Measurements from ENCODE around the gene EDIL3. TPM values are rescaled to one million over a fixed set of nuclear protein-coding genes. Genes with fewer than 3 reads are reported as not detected.

Gene EDIL3
- total and polyA plus RNA-seq, 12 donors, result 4.6 to 59.7 (median 13.7) TPM

- no peaks in the 10 kb centered on the region for H3K9me3 ChIP-seq (replicated peaks in 1 of 3)
- peaks cover 0 to 4% of the 10 kb centered on the region in 2 donors for H3K4me1 ChIP-seq (replicated peaks in 1 of 2)
- H3K27ac ChIP-seq, result no peak overlapping the region
- 60 to 100% (median 86%) methylated on average over 1 of the region's 1 CpG for WGBS, 4 donors
- H3K4me3 ChIP-seq, result no peak overlapping the region
- DNase-seq, result no peak
- intact Hi-C loops (cut with DNase I), result no loop called here
- no peaks in the 10 kb centered on the region for H3K27me3 ChIP-seq
- TF ChIP-seq, protein P1, sequence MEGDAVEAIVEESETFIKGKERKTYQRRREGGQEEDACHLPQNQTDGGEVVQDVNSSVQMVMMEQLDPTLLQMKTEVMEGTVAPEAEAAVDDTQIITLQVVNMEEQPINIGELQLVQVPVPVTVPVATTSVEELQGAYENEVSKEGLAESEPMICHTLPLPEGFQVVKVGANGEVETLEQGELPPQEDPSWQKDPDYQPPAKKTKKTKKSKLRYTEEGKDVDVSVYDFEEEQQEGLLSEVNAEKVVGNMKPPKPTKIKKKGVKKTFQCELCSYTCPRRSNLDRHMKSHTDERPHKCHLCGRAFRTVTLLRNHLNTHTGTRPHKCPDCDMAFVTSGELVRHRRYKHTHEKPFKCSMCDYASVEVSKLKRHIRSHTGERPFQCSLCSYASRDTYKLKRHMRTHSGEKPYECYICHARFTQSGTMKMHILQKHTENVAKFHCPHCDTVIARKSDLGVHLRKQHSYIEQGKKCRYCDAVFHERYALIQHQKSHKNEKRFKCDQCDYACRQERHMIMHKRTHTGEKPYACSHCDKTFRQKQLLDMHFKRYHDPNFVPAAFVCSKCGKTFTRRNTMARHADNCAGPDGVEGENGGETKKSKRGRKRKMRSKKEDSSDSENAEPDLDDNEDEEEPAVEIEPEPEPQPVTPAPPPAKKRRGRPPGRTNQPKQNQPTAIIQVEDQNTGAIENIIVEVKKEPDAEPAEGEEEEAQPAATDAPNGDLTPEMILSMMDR (IDR thresholded peaks at IDR 0.05), result no peak
- no peak for TF ChIP-seq POLR2A (IDR thresholded peaks at IDR 0.05)
- no peaks in the 10 kb centered on the region for H3K36me3 ChIP-seq (replicated peaks in 1 of 2)
Observed at GRCh38 chr5:84202136-84202535, 182.5 kb downstream of the EDIL3 start.

GRCh38 chr5:84197538-84197937, 187.1 kb downstream of the EDIL3 start:
- Histone ChIP-seq H3K9me3 (replicated peaks in 1 of 3) (no peaks in the 10 kb centered on the region), H3K4me3 (no peak overlapping the region), H3K27ac (no peak overlapping the region), H3K4me1 (replicated peaks in 1 of 2) (no peaks in the 10 kb centered on the region), H3K36me3 (replicated peaks in 1 of 2) (no peaks in the 10 kb centered on the region), H3K27me3 (no peaks in the 10 kb centered on the region)
- 71 to 85% (median 80%) methylated on average over 2 of the region's 2 CpGs for WGBS, 4 donors
- intact Hi-C loops (cut with DNase I), result no loop called here
- TF ChIP-seq, protein P1 (IDR thresholded peaks at IDR 0.05), result no peak
- TF ChIP-seq POLR2A (IDR thresholded peaks at IDR 0.05), result no peak
- no peak for DNase-seq

GRCh38 chr5:84191281-84191680, 193.4 kb downstream of the EDIL3 start:
- 51 to 61% (median 54%) methylated on average over 2 of the region's 2 CpGs for WGBS, 4 donors
- intact Hi-C loops (cut with DNase I), result no loop called here
- Histone ChIP-seq H3K9me3 (replicated peaks in 1 of 3) (no peaks in the 10 kb centered on the region), H3K4me3 (no peak overlapping the region), H3K27me3 (no peaks in the 10 kb centered on the region), H3K4me1 (replicated peaks in 1 of 2) (no peaks in the 10 kb centered on the region), H3K36me3 (replicated peaks in 1 of 2) (no peaks in the 10 kb centered on the region), H3K27ac (no peak overlapping the region)
- no peak for DNase-seq
- TF ChIP-seq, protein P1 (IDR thresholded peaks at IDR 0.05), result no peak
- TF ChIP-seq POLR2A (IDR thresholded peaks at IDR 0.05), result no peak

DNA sequence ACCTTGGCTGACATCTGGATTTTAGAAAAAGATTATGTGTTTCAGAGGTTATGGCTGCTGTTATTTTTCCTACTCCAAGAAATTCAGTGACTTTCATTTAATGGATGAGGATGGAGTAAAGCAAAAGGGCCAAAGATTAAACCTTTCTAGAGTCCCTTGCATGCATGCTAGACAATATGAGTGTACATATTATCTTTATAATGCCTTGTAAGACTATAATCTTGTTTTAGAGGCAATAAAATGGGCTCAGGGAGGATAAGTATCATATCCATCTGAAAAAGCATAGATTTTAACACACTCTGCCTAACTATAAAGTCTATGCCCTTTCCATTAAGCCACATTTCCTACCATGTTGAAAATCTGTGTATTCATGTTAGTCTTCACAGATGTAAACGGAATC, 199.8 kb downstream of the EDIL3 start:
- H3K27ac ChIP-seq, result no peak overlapping the region
- H3K36me3 ChIP-seq (replicated peaks in 1 of 2), result no peaks in the 10 kb centered on the region
- whole genome bisulfite sequencing, 4 donors, result 76 to 96% (median 91%) methylated on average over 1 of the region's 1 CpG
- no peak for TF ChIP-seq POLR2A (IDR thresholded peaks at IDR 0.05)
- H3K4me1 ChIP-seq (replicated peaks in 1 of 2), result no peaks in the 10 kb centered on the region
- intact Hi-C loops (cut with DNase I), result no loop called here
- H3K27me3 ChIP-seq, result no peaks in the 10 kb centered on the region
- no peak for DNase-seq
- H3K4me3 ChIP-seq, result no peak overlapping the region
- no peaks in the 10 kb centered on the region for H3K9me3 ChIP-seq (replicated peaks in 1 of 3)

- DNase-seq, result no peak
- H3K27ac ChIP-seq, result no peak overlapping the region
- no peak overlapping the region for H3K4me3 ChIP-seq
- 58 to 73% (median 63%) methylated on average over 3 of the region's 3 CpGs for WGBS, 4 donors
- H3K4me1 ChIP-seq (replicated peaks in 1 of 2), result no peaks in the 10 kb centered on the region
- no peaks in the 10 kb centered on the region for H3K36me3 ChIP-seq (replicated peaks in 1 of 2)
- H3K9me3 ChIP-seq (replicated peaks in 1 of 3), result no peaks in the 10 kb centered on the region
- TF ChIP-seq POLR2A (IDR thresholded peaks at IDR 0.05), result no peak
- TF ChIP-seq, protein P1 (IDR thresholded peaks at IDR 0.05), result no peak
- H3K27me3 ChIP-seq, result no peaks in the 10 kb centered on the region
- intact Hi-C loops (cut with DNase I), result no loop called here
Observed at GRCh38 chr5:84181093-84181492, 203.6 kb downstream of the EDIL3 start.
